HG02943 (cell line): ENCODE measurements around the gene TXNIP.

Source experiments
- ATAC-seq: cut with Tn5 transposase; IDR thresholded peaks from one replicate; pipeline ENCODE4 v1.9.1; 2021; ENCODE audit warnings: mild to moderate bottlenecking, low read depth, moderate library complexity; ENCODE audit not compliant: unreplicated experiment

The TXNIP gene

DNA sequence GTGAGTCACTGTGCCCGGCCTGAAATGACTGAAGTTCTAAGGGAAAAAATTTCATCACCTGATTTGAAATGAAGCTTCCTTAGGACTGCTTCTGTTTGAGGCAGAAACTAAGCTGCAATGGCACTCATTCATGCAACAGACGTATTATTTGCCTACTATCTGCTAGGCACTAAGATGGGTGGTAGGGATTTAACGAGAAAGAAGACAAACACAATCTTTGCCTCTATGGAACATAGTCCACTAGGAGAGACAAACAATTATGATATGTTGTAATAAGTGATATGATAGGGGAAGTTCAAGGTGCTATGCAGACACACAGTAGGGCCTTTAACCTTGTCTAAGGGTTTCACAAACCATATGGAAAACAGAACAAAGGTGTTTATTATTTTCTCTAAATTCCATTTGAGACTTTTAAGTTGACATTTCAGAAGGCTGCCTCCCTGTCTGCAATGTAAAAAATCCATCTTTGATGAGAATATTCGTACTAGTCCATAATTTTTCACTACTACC lies 49.8 kb downstream of the TXNIP start:
- no peak for ATAC-seq

DNA sequence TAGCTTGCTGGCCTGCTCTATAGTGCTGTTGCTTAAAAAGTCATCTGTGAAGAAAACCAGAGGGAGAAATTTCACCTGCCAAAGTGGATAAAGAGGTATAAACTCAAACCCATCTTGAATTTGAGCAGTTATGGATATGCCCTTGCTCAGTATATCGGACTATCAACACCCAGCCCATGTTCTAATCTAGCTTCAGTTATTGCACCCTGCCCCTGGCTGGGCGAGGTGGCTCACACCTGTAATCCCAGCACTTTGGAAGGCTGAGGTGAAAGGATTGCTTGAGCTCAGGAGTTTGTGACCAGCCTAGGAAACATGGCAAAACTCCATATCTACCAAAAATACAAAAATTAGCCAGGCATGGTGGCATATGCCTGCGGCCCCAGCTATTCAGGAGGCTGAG lies 51.8 kb downstream of the TXNIP start:
- no peak for ATAC-seq

DNA sequence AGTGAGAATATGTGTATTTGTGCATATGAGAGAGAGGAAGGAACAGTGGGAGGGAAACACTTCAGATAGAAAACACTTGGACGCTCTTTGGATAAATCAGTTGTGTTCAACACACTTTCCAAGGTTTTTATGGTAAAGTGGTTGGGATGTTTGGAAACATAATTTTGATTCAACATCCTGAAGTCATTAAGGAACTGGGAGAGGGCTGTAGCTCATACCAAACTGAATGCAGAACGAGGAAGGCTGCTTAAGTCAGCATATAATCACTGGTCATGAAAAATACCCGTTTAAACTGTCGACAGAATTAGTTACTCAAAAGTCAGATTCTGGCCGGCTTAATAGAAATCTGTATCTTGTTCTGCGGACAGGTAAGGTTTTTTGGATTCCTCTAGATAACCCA lies 53.5 kb downstream of the TXNIP start:
- no peak for ATAC-seq
